OCI-LY1 (cell line): ENCODE results near the gene CRADD.

Source experiments
- CTCF ChIP-seq: fragments of 200-600 bp; sonication (generic), shearing (Covaris generic); IDR thresholded peaks from 2 replicates; pipeline ENCODE4 v1.5.1; 2017; ENCODE audit warnings: mild to moderate bottlenecking, antibody characterized with exemption, low read length, moderate library complexity, mixed read lengths
- EZH2 ChIP-seq: fragments of 200-600 bp; sonication (generic), shearing (Covaris generic); IDR thresholded peaks from 2 replicates; pipeline ENCODE4 v1.8.0; 2017; ENCODE audit warnings: borderline replicate concordance, mixed run types, mild to moderate bottlenecking, antibody characterized with exemption, low read length, moderate library complexity, mixed read lengths

- TF ChIP-seq CTCF (no peak), EZH2 (no peak)
Observed at GRCh38 chr12:93723568-93723930, 46.4 kb downstream of the CRADD start.
